GM21526 (cell line): Measurements from ENCODE around the gene TRDN.

Experiments used
- ATAC-seq: cut with Tn5 transposase; IDR thresholded peaks from one replicate; pipeline ENCODE4 v1.9.1; 2021; ENCODE audit warnings: moderate library complexity; ENCODE audit not compliant: unreplicated experiment, low FRiP score

TRDN gene, protein sequence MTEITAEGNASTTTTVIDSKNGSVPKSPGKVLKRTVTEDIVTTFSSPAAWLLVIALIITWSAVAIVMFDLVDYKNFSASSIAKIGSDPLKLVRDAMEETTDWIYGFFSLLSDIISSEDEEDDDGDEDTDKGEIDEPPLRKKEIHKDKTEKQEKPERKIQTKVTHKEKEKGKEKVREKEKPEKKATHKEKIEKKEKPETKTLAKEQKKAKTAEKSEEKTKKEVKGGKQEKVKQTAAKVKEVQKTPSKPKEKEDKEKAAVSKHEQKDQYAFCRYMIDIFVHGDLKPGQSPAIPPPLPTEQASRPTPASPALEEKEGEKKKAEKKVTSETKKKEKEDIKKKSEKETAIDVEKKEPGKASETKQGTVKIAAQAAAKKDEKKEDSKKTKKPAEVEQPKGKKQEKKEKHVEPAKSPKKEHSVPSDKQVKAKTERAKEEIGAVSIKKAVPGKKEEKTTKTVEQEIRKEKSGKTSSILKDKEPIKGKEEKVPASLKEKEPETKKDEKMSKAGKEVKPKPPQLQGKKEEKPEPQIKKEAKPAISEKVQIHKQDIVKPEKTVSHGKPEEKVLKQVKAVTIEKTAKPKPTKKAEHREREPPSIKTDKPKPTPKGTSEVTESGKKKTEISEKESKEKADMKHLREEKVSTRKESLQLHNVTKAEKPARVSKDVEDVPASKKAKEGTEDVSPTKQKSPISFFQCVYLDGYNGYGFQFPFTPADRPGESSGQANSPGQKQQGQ

DNA sequence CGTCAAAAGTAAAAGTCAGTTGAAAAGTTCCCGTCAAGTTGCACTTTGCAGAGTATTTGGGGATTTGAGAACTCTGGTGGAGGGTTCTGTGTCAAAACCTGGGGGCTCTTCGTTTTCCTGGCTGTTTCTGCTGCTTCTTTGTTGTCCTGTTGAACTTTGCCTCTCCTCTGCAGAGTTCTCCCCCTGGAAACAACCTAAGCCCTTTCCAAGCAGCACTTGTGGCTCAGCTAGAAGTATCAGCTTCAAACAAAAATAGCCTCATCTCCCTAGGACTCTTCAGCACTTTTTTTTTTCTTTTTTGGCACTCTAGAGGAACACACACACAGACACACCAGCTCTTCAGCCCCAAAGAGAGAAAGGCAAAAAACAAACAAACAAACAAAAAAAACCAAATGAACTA is at the start of gene TRDN:
TRDN (minus strand) TSS at position 169 of the 400 bp plus-strand sequence. CDS start 175 bp downstream, outside the sequence.
- no peak for ATAC-seq

- ATAC-seq = no peak
Measured at GRCh38 chr6:123681957-123682462, 45.3 kb upstream of the TRDN start.

- no peak for ATAC-seq
Measured at GRCh38 chr6:123677897-123678296, 41.1 kb upstream of the TRDN start.

DNA sequence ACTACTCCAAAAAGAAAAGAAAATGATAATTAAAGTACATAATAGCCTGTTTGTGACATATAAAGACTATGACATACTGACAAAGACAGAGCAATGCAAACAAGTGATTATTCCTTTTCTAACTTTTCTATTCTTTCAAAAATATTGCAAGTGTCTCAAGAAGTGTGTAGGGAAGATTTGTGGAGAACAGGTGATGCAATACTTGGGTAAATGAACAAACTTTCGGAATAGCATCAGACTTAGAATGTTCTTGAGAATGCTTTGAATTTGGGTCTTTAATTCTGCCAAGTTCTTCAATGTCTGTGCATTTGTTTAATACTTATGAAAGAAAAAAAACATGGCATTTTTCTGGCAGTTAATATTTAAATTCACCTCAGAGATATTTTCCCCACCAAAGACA is 40.0 kb upstream of the TRDN start:
- no peak for ATAC-seq

GRCh38 chr6:123668965-123669591 is 32.3 kb upstream of the TRDN start:
- no peak for ATAC-seq

GRCh38 chr6:123668063-123668462 is 31.3 kb upstream of the TRDN start:
- no peak for ATAC-seq

DNA sequence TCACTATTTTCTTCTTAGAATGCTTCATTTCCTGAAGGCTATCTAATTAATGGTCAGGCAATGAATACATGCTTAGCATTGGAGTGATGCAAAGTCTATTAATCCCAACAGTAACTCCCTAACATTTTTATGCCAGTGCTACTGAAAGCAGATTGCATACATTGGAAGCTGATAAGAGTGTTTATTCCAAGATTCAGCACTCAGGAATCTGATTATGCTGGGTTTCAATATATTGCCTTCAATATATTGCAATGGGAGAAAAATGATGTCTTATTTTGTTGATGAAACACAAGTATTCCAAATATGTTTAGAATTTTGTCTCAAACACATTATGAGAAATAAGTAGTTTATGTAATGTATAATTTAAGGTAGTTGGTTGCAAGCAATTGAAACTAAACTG is 26.7 kb upstream of the TRDN start:
- no peak for ATAC-seq

- no peak for ATAC-seq
Measured at GRCh38 chr6:123662757-123663156, 26.0 kb upstream of the TRDN start.

- ATAC-seq = no peak
Measured at GRCh38 chr6:123661105-123661891, 24.5 kb upstream of the TRDN start.

DNA sequence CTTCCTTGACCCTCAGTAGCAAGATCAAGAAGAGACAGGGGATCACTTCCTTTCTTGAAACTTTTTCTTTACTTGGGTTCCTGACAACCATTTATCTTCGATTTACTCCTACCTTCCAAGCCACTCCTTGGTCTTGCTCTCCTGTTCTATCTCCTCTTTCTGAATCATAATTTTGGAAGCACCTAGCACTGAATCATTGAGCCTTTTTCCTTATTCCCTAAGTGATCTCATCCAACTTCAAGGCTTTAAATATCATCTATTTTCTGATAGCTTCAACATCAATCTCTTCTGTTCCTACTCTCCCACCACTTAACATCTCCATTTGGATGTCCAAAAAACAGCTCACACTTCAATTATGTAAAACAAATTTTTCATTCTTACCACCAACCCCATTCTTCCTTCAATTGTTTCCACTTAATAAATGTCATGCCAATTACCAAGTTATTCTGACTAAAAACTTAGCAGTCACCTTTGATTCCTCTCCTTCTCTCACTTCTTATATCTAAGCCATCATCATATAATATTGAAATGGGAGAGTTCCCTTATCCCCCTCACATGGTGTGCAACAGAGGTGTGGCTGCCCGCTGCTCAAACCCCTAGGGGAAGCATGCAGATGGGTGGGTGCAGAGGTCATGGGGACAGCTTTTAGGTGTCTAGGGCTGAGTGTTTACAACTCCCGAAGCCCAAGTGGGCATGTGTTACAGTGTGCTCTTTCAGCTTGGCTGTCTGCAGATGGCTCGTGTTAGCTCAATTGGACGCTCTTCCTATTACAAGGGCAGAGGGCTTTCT is 23.4 kb upstream of the TRDN start:
- ATAC-seq = no peak

DNA sequence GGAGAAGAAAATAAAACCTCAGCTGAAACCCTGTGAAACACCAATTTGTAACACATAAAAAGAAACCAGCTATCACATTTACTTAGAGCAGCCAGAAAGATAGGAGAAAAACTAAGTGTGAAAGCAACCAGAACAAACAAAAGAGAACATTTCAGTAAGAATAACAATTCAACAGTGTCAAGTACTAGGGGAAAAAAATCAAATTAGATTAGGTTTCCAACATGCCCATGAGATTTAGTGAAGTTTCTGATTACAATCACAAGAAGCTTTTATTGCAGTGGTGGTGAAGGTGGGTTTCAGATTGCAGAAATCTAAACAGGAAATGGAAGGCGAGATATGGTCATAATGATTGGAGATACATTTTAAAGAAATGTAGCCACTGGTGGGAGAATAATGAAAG is 22.1 kb upstream of the TRDN start:
- no peak for ATAC-seq

- peak; percentile 83 for ATAC-seq
Measured at GRCh38 chr6:123655521-123656306, 19.0 kb upstream of the TRDN start.

DNA sequence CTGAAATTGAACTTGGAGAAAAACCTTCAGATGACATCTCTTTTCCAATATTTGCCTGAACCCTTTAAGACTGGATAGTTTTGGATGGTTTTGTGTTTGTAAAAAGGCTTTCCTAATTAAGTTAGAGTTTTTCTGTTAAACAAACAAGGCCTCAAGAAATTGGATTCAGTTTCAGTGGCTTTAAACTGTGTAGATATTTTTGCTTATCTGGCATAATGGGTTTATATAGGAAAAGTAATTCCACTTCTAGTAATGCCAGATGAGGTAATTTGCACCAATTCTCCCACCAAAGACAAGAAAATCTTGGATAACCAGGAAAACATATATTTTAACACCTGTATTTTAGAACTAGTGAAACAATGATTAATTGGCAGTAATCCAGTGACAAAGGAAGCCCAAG is 12.0 kb upstream of the TRDN start:
- ATAC-seq = no peak

- ATAC-seq = no peak
Measured at GRCh38 chr6:123648020-123648580, 11.3 kb upstream of the TRDN start.

GRCh38 chr6:123641497-123641896 is 4.7 kb upstream of the TRDN start:
- no peak for ATAC-seq

GRCh38 chr6:123640567-123641187 is 3.9 kb upstream of the TRDN start:
- no peak for ATAC-seq

- ATAC-seq = no peak
Measured at GRCh38 chr6:123638865-123639264, 2.1 kb upstream of the TRDN start.

DNA sequence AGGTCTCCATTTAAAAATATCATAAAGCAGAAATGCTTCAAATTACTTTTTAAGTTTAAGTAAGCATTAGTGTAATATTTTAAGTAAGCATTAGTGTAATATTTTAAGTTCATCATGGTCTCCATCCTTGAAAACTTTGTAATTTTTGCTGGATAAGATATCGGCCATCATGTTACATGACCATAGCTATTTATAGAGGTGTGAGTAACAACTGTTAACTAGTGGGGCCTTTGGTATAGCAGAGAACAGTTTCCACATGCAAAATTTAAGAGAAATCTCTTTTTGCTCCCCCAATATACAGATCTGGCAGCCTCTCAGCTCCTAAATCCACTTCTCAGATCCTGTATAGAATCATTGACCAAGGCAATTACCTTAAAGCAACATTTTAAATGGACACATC is 468 bp downstream of the TRDN start:
- no peak for ATAC-seq
